ENCODE results near the gene C3orf49. TPM values are rescaled to one million over a fixed set of nuclear protein-coding genes. Genes with fewer than 3 reads are reported as not detected.

Gene C3orf49
- total RNA-seq: not detected

GRCh38 chr3:63819151-63819398, at the start of gene C3orf49:
Gene C3orf49, plus strand, starts transcription at chr3:63819299. Its CDS starts 173 bp downstream, at chr3:63819472.
- peaks cover 3% of the 10 kb centered on the region for H3K36me3 Mint-ChIP-seq (ENCODE audit: insufficient read depth)
- no peaks in the 10 kb centered on the region for H3K9me3 Mint-ChIP-seq
- no peaks in the 10 kb centered on the region for H3K4me1 Mint-ChIP-seq (ENCODE audit: low read depth)
- H3K27me3 Mint-ChIP-seq (ENCODE audit: low read depth): no peaks in the 10 kb centered on the region
- ATAC-seq: no peak
- DNase-seq: no peak
- no peak within 1 kb of the TSS for H3K4me3 Mint-ChIP-seq

- Mint-ChIP-seq H3K36me3 (ENCODE audit: insufficient read depth) (no peaks in the 10 kb centered on the region), H3K27me3 (ENCODE audit: low read depth) (peaks cover 3% of the 10 kb centered on the region), H3K9me3 (no peaks in the 10 kb centered on the region), H3K4me3 (no peak overlapping the region), H3K4me1 (ENCODE audit: low read depth) (no peaks in the 10 kb centered on the region)
- ATAC-seq: no peak
- DNase-seq: no peak
These were observed 44.3 kb upstream of the C3orf49 start for GRCh38 chr3:63774781-63775180.

- Mint-ChIP-seq H3K36me3 (ENCODE audit: insufficient read depth) (no peaks in the 10 kb centered on the region), H3K4me1 (ENCODE audit: low read depth) (no peaks in the 10 kb centered on the region), H3K9me3 (no peaks in the 10 kb centered on the region), H3K27me3 (ENCODE audit: low read depth) (peaks cover 3% of the 10 kb centered on the region), H3K4me3 (no peak overlapping the region)
- DNase-seq (no peak), ATAC-seq (no peak)
These were observed 39.9 kb upstream of the C3orf49 start for GRCh38 chr3:63779227-63779626.

- DNase-seq (no peak), ATAC-seq (no peak)
- Mint-ChIP-seq H3K4me1 (ENCODE audit: low read depth) (no peaks in the 10 kb centered on the region), H3K9me3 (no peaks in the 10 kb centered on the region), H3K36me3 (ENCODE audit: insufficient read depth) (no peaks in the 10 kb centered on the region), H3K27me3 (ENCODE audit: low read depth) (no peaks in the 10 kb centered on the region), H3K4me3 (no peak overlapping the region)
These were observed 27.1 kb upstream of the C3orf49 start for GRCh38 chr3:63791974-63792373.

GRCh38 chr3:63795438-63795837, 23.7 kb upstream of the C3orf49 start:
- ATAC-seq: no peak
- no peaks in the 10 kb centered on the region for H3K36me3 Mint-ChIP-seq (ENCODE audit: insufficient read depth)
- no peaks in the 10 kb centered on the region for H3K27me3 Mint-ChIP-seq (ENCODE audit: low read depth)
- no peak for DNase-seq
- H3K4me3 Mint-ChIP-seq: no peak overlapping the region
- H3K4me1 Mint-ChIP-seq (ENCODE audit: low read depth): no peaks in the 10 kb centered on the region
- no peaks in the 10 kb centered on the region for H3K9me3 Mint-ChIP-seq

- DNase-seq (no peak), ATAC-seq (no peak)
- Mint-ChIP-seq H3K4me1 (ENCODE audit: low read depth) (no peaks in the 10 kb centered on the region), H3K27me3 (ENCODE audit: low read depth) (no peaks in the 10 kb centered on the region), H3K4me3 (no peak overlapping the region), H3K36me3 (ENCODE audit: insufficient read depth) (no peaks in the 10 kb centered on the region), H3K9me3 (no peaks in the 10 kb centered on the region)
These were observed 20.6 kb upstream of the C3orf49 start for GRCh38 chr3:63798544-63798943.

- no peaks in the 10 kb centered on the region for H3K4me1 Mint-ChIP-seq (ENCODE audit: low read depth)
These were observed 20.1 kb upstream of the C3orf49 start for GRCh38 chr3:63798949-63799348.

GRCh38 chr3:63800097-63800496, 19.0 kb upstream of the C3orf49 start:
- Mint-ChIP-seq H3K27me3 (ENCODE audit: low read depth) (no peaks in the 10 kb centered on the region), H3K36me3 (ENCODE audit: insufficient read depth) (no peaks in the 10 kb centered on the region), H3K4me1 (ENCODE audit: low read depth) (no peaks in the 10 kb centered on the region), H3K9me3 (no peaks in the 10 kb centered on the region), H3K4me3 (no peak overlapping the region)
- no peak for ATAC-seq
- DNase-seq: no peak

More at GRCh38 chr3:63798949-63799348, 20.1 kb upstream of the C3orf49 start:
- H3K36me3 Mint-ChIP-seq (ENCODE audit: insufficient read depth): no peaks in the 10 kb centered on the region
- H3K27me3 Mint-ChIP-seq (ENCODE audit: low read depth): no peaks in the 10 kb centered on the region
- no peak overlapping the region for H3K4me3 Mint-ChIP-seq
- DNase-seq: no peak
- no peak for ATAC-seq
- no peaks in the 10 kb centered on the region for H3K9me3 Mint-ChIP-seq

GRCh38 chr3:63803911-63804310, 15.2 kb upstream of the C3orf49 start:
- no peak for DNase-seq
- Mint-ChIP-seq H3K4me3 (no peak overlapping the region), H3K9me3 (no peaks in the 10 kb centered on the region), H3K4me1 (ENCODE audit: low read depth) (no peaks in the 10 kb centered on the region), H3K36me3 (ENCODE audit: insufficient read depth) (no peaks in the 10 kb centered on the region), H3K27me3 (ENCODE audit: low read depth) (no peaks in the 10 kb centered on the region)
- no peak for ATAC-seq

GRCh38 chr3:63807961-63808565, 11.0 kb upstream of the C3orf49 start:
- no peak for ATAC-seq
- Mint-ChIP-seq H3K36me3 (ENCODE audit: insufficient read depth) (no peaks in the 10 kb centered on the region), H3K4me1 (ENCODE audit: low read depth) (no peaks in the 10 kb centered on the region), H3K9me3 (no peaks in the 10 kb centered on the region), H3K27me3 (ENCODE audit: low read depth) (no peaks in the 10 kb centered on the region), H3K4me3 (no peak overlapping the region)
- no peak for DNase-seq

GRCh38 chr3:63808633-63809032, 10.5 kb upstream of the C3orf49 start:
- no peak overlapping the region for H3K4me3 Mint-ChIP-seq
- ATAC-seq: no peak

GRCh38 chr3:63809607-63810006, 9.5 kb upstream of the C3orf49 start:
- Mint-ChIP-seq H3K36me3 (ENCODE audit: insufficient read depth) (no peaks in the 10 kb centered on the region), H3K4me1 (ENCODE audit: low read depth) (no peaks in the 10 kb centered on the region), H3K4me3 (no peak overlapping the region), H3K9me3 (no peaks in the 10 kb centered on the region), H3K27me3 (ENCODE audit: low read depth) (no peaks in the 10 kb centered on the region)
- DNase-seq (no peak), ATAC-seq (no peak)

More at GRCh38 chr3:63808633-63809032, 10.5 kb upstream of the C3orf49 start:
- Mint-ChIP-seq H3K36me3 (ENCODE audit: insufficient read depth) (no peaks in the 10 kb centered on the region), H3K9me3 (no peaks in the 10 kb centered on the region), H3K4me1 (ENCODE audit: low read depth) (no peaks in the 10 kb centered on the region), H3K27me3 (ENCODE audit: low read depth) (no peaks in the 10 kb centered on the region)
- DNase-seq: no peak

GRCh38 chr3:63814237-63814636, 4.9 kb upstream of the C3orf49 start:
- no peak overlapping the region for H3K4me3 Mint-ChIP-seq
- H3K4me1 Mint-ChIP-seq (ENCODE audit: low read depth): no peaks in the 10 kb centered on the region
- peaks cover 3% of the 10 kb centered on the region for H3K36me3 Mint-ChIP-seq (ENCODE audit: insufficient read depth)
- DNase-seq: no peak
- no peaks in the 10 kb centered on the region for H3K27me3 Mint-ChIP-seq (ENCODE audit: low read depth)
- H3K9me3 Mint-ChIP-seq: no peaks in the 10 kb centered on the region
- ATAC-seq: no peak

- Mint-ChIP-seq H3K36me3 (ENCODE audit: insufficient read depth) (peaks cover 3% of the 10 kb centered on the region), H3K27me3 (ENCODE audit: low read depth) (no peaks in the 10 kb centered on the region), H3K4me3 (no peak overlapping the region), H3K4me1 (ENCODE audit: low read depth) (no peaks in the 10 kb centered on the region), H3K9me3 (no peaks in the 10 kb centered on the region)
- ATAC-seq (no peak), DNase-seq (no peak)
These were observed 1.9 kb upstream of the C3orf49 start for GRCh38 chr3:63817225-63817624.

- no peaks in the 10 kb centered on the region for H3K4me1 Mint-ChIP-seq (ENCODE audit: low read depth)
- no peak overlapping the region for H3K4me3 Mint-ChIP-seq
- DNase-seq (peak; percentile 55), ATAC-seq (peak in 1 of 2 donors; percentile 66)
- no peaks in the 10 kb centered on the region for H3K9me3 Mint-ChIP-seq
- peaks cover 3% of the 10 kb centered on the region for H3K36me3 Mint-ChIP-seq (ENCODE audit: insufficient read depth)
- no peaks in the 10 kb centered on the region for H3K27me3 Mint-ChIP-seq (ENCODE audit: low read depth)
These were observed 583 bp upstream of the C3orf49 start for GRCh38 chr3:63818282-63819150.

All from activated T-cell treated with anti-CD3 and anti-CD28 coated beads, Interleukin-2, amount 50 U/mL, for 4 hours (primary cell).